ENCODE data around the gene ANXA4. TPM values are rescaled to one million over a fixed set of nuclear protein-coding genes. Genes with fewer than 3 reads are reported as not detected.

The ANXA4 gene
- polyA plus RNA-seq, 1 of the 3 experiments (the other 2 are of a cell fraction), result 137 TPM

- peaks cover 0 to 7% of the 10 kb centered on the region in 2 experiments; a peak in 1 of 4 replicates for H3K4me1 ChIP-seq (ENCODE audit: control insufficient read depth in 1 of 2, insufficient read depth in 2 of 2, low read depth in 1 of 2, low read length in 1 of 2)
- no peak overlapping the region for H3K9ac ChIP-seq
- TF ChIP-seq MXI1 (IDR thresholded peaks at IDR 0.05; ENCODE audit: low read depth, low read length) (no peak), USF2 (IDR thresholded peaks at IDR 0.05; ENCODE audit: borderline replicate concordance, low read depth, low read length) (no peak), IRF3 (IDR thresholded peaks at IDR 0.05; ENCODE audit: low read depth, low read length) (no peak), GABPA (IDR thresholded peaks at IDR 0.05; ENCODE audit: low read depth) (no peak), FOXJ3 (CRISPR knock-in tag; IDR thresholded peaks at IDR 0.05) (no peak), CTCF (IDR thresholded peaks at IDR 0.05) (no peak), RXRA (IDR thresholded peaks at IDR 0.05; ENCODE audit: borderline replicate concordance, low read depth) (no peak), YY1 (IDR thresholded peaks at IDR 0.05; ENCODE audit: low read depth) (no peak), REST (IDR thresholded peaks at IDR 0.05; ENCODE audit: low read depth, low read length) (no peak), EP300 (IDR thresholded peaks at IDR 0.05; ENCODE audit: borderline replicate concordance in 1 of 2, low read depth in 1 of 2, low read length in 1 of 2) (no peak), NFIC (IDR thresholded peaks at IDR 0.05; ENCODE audit: borderline replicate concordance) (no peak), NRF1 (IDR thresholded peaks at IDR 0.05; ENCODE audit: low read depth, low read length) (no peak)
- TF ChIP-seq, protein P1, sequence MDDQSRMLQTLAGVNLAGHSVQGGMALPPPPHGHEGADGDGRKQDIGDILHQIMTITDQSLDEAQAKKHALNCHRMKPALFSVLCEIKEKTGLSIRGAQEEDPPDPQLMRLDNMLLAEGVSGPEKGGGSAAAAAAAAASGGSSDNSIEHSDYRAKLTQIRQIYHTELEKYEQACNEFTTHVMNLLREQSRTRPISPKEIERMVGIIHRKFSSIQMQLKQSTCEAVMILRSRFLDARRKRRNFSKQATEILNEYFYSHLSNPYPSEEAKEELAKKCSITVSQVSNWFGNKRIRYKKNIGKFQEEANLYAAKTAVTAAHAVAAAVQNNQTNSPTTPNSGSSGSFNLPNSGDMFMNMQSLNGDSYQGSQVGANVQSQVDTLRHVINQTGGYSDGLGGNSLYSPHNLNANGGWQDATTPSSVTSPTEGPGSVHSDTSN (IDR thresholded peaks at IDR 0.05), result no peak
- no peak for DNase-seq
- H3F3A ChIP-seq (replicated peaks; ENCODE audit: insufficient read depth), result no peaks in the 10 kb centered on the region
- H3K36me3 ChIP-seq (replicated peaks in 1 of 2; ENCODE audit: control insufficient read depth in 1 of 2, insufficient read depth in 2 of 2, low read length in 1 of 2), result peaks cover 0 to 6% of the 10 kb centered on the region in 2 experiments
- ChIA-PET CTCF (interaction anchor here (0.9 to 1.9 kb wide), 3 partner anchors 16 to 53 kb away, joined by 4 to 6 read pairs (median 4); no protein-coding TSS in a partner anchor), POLR2A (no interaction called here)
- H3K4me3 ChIP-seq (ENCODE audit: low read depth in 2 of 2, low read length in 1 of 2), result no peak overlapping the region
- WGBS (ENCODE audit: low lambda C conversion rate), result 93% methylated on average over 4 of the region's 4 CpGs
- H3K4me2 ChIP-seq, result no peak overlapping the region
- H3K9me3 ChIP-seq, result no peaks in the 10 kb centered on the region
- no peaks in the 10 kb centered on the region for H3K9me2 ChIP-seq
- no peak overlapping the region for H3K27ac ChIP-seq (ENCODE audit: low read depth in 2 of 2, low read length in 1 of 2)
- H3K79me2 ChIP-seq (ENCODE audit: insufficient read depth), result peaks cover 13% of the 10 kb centered on the region
- H3K27me3 ChIP-seq (ENCODE audit: insufficient read depth), result no peaks in the 10 kb centered on the region
- H4K20me1 ChIP-seq (ENCODE audit: insufficient read depth), result no peaks in the 10 kb centered on the region
- no peak overlapping the region for H2AFZ ChIP-seq (ENCODE audit: low read depth)
Observed at GRCh38 chr2:69777786-69778105, 35.8 kb downstream of the ANXA4 start.

Data from SK-N-SH (cell line).